Prostate gland (tissue), 1 donor: ENCODE results near the gene PIM2.

Experiments used
- POLR2A ChIP-seq: fragments of 450-650 bp; IDR thresholded peaks from one replicate; pipeline ENCODE4 v1.6.1; 2016; ENCODE audit warnings: antibody characterized with exemption, mild to moderate bottlenecking
- POLR2AphosphoS5 ChIP-seq: sonication (generic); formaldehyde crosslinking; IDR thresholded peaks from one replicate; pipeline ENCODE4 v1.6.1; 2017; ENCODE audit warnings: antibody characterized with exemption

GRCh38 chrX:48957827-48958634, 39.2 kb upstream of the PIM2 start:
- peak; percentile 79 for TF ChIP-seq POLR2AphosphoS5
- peak; percentile 47 for TF ChIP-seq POLR2A
